ENCODE results near the gene BCAN. TPM values are rescaled to one million over a fixed set of nuclear protein-coding genes. Genes with fewer than 3 reads are reported as not detected.

The BCAN gene
- polyA plus RNA-seq, 4 donors = 0.36 to 1.9 TPM; not detected in 2

GRCh38 chr1:156704166-156704711 lies 62.3 kb downstream of the BCAN start:
- H3K9me3 ChIP-seq (ENCODE audit: control insufficient read depth in 2 of 2, insufficient read depth in 1 of 2, low read depth in 1 of 2, low read length in 1 of 2) = no peaks in the 10 kb centered on the region
- no peak overlapping the region for H3K27ac ChIP-seq (ENCODE audit: low read depth in 1 of 3, low read length in 2 of 3)
- FAIRE-seq (no peak), DNase-seq (no peak)
- peaks cover 8 to 42% (median 12%) of the 10 kb centered on the region in 3 donors for H3K4me1 ChIP-seq (ENCODE audit: control insufficient read depth in 3 of 3, insufficient read depth in 2 of 3, low read depth in 1 of 3, low read length in 2 of 3)
- H3K36me3 ChIP-seq (ENCODE audit: control insufficient read depth in 3 of 3, insufficient read depth in 2 of 3, low read depth in 1 of 3, low read length in 3 of 3) = peaks cover 0 to 14% (median 0%) of the 10 kb centered on the region in 3 donors
- H3K4me3 ChIP-seq (ENCODE audit: low read depth in 1 of 3, low read length in 3 of 3) = peak overlapping the region in 1 of 3 donors; percentile 47
- WGBS, 3 donors = 57 to 63% (median 62%) methylated on average over 10 of the region's 10 CpGs
- H3K27me3 ChIP-seq (ENCODE audit: control insufficient read depth in 3 of 3, insufficient read depth in 3 of 3, low read length in 3 of 3) = peaks cover 2 to 32% (median 6%) of the 10 kb centered on the region in 3 donors

DNA sequence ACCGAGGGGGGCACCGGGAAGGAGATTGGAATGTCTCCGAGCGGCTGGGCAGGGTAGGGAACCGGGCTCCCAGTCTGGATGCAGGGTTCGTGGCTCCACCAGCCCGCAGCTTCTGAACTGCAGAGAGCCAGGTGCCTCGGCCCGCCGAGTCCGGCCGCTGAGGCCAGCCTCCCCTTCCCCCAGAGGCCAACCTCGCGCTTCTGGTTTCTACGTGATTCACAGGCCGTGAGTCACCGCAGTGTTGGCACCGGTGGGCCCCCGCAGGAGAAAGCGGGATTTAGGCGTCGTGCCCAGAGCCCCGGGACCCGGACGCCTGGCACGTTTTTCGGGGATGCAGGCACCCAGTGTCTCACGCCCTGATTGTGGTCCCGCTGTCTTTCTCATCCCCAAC lies 63.0 kb downstream of the BCAN start:
- no peak overlapping the region for H3K27ac ChIP-seq (ENCODE audit: low read depth in 1 of 3, low read length in 2 of 3)

GRCh38 chr1:156705321-156705917 lies 63.5 kb downstream of the BCAN start, which contains the start of gene CRABP2:
Gene CRABP2 (minus strand): TSS chr1:156705583. CDS start chr1:156705446, 137 bp downstream.
- peaks cover 0 to 9% (median 0%) of the 10 kb centered on the region in 3 donors for H3K36me3 ChIP-seq (ENCODE audit: control insufficient read depth in 3 of 3, insufficient read depth in 2 of 3, low read depth in 1 of 3, low read length in 3 of 3)
- WGBS, 3 donors = 0 to 2% (median 1%) methylated on average over 37 to 42 of the region's 42 CpGs
- no peaks in the 10 kb centered on the region for H3K9me3 ChIP-seq (ENCODE audit: control insufficient read depth in 2 of 2, insufficient read depth in 1 of 2, low read depth in 1 of 2, low read length in 1 of 2)
- FAIRE-seq = no peak
- peaks cover 2 to 32% (median 6%) of the 10 kb centered on the region in 3 donors for H3K27me3 ChIP-seq (ENCODE audit: control insufficient read depth in 3 of 3, insufficient read depth in 3 of 3, low read length in 3 of 3)
- peak within 1 kb of the TSS in 2 of 3 donors; percentile 17 to 56 for H3K27ac ChIP-seq (ENCODE audit: low read depth in 1 of 3, low read length in 2 of 3)
- DNase-seq = peak in 1 of 2 donors; percentile 59
- peak within 1 kb of the TSS; percentile 20 to 47 (median 45) for H3K4me3 ChIP-seq (ENCODE audit: low read depth in 1 of 3, low read length in 3 of 3)
- H3K4me1 ChIP-seq (ENCODE audit: control insufficient read depth in 3 of 3, insufficient read depth in 2 of 3, low read depth in 1 of 3, low read length in 2 of 3) = peaks cover 8 to 42% (median 12%) of the 10 kb centered on the region in 3 donors

More for the DNA sequence above, 63.0 kb downstream of the BCAN start:
- peaks cover 2 to 32% (median 6%) of the 10 kb centered on the region in 3 donors for H3K27me3 ChIP-seq (ENCODE audit: control insufficient read depth in 3 of 3, insufficient read depth in 3 of 3, low read length in 3 of 3)
- H3K36me3 ChIP-seq (ENCODE audit: control insufficient read depth in 3 of 3, insufficient read depth in 2 of 3, low read depth in 1 of 3, low read length in 3 of 3) = peaks cover 0 to 12% (median 0%) of the 10 kb centered on the region in 3 donors
- H3K9me3 ChIP-seq (ENCODE audit: control insufficient read depth in 2 of 2, insufficient read depth in 1 of 2, low read depth in 1 of 2, low read length in 1 of 2) = no peaks in the 10 kb centered on the region
- peak in 1 of 2 donors; percentile 59 for DNase-seq
- no peak for FAIRE-seq
- H3K4me1 ChIP-seq (ENCODE audit: control insufficient read depth in 3 of 3, insufficient read depth in 2 of 3, low read depth in 1 of 3, low read length in 2 of 3) = peaks cover 8 to 42% (median 12%) of the 10 kb centered on the region in 3 donors
- H3K4me3 ChIP-seq (ENCODE audit: low read depth in 1 of 3, low read length in 3 of 3) = peak overlapping the region in 2 of 3 donors; percentile 15 to 47
- WGBS, 3 donors = 2 to 3% (median 2%) methylated on average over 26 to 29 of the region's 29 CpGs

DNA sequence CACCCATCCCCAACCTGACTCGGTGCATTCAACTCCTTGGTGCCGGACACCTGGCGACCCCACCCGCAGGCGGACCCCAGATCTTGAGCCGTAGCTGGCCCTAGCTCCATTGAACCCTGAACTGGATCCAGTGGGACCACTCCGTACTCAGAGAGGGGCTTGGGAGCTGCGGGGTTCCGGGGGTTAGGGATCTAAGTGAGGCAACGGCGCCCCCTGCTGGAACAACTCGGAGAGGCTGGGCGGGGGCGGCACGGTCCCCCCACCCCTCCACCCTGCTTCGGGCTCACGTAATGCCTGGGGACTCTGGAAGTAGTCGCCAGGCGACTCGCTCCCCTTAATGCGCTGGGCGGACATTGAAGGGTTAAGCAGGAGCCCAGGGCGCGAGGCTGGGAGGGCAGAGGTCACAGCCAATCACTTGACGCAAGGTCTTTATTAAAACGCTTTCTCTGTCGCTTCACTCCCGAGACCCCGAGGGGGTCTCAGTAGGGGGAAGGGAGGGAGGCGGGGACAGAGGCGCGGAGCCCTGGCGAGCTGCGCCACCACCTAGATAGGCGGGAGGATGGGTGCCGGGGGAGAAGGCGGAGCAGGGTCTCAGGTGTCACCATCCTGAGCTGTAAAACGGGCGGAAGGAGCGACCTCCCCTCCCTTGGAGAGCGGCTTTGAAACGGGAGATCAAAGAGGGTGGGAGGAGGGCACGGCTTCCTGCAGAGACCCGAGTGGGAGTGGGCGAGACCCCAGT lies 64.2 kb downstream of the BCAN start:
- H3K4me3 ChIP-seq (ENCODE audit: low read depth in 1 of 3, low read length in 3 of 3) = peak overlapping the region; percentile 20 to 47 (median 45)
- H3K4me1 ChIP-seq (ENCODE audit: control insufficient read depth in 3 of 3, insufficient read depth in 2 of 3, low read depth in 1 of 3, low read length in 2 of 3) = peaks cover 8 to 42% (median 12%) of the 10 kb centered on the region in 3 donors
- H3K27me3 ChIP-seq (ENCODE audit: control insufficient read depth in 3 of 3, insufficient read depth in 3 of 3, low read length in 3 of 3) = peaks cover 2 to 32% (median 6%) of the 10 kb centered on the region in 3 donors
- no peaks in the 10 kb centered on the region for H3K9me3 ChIP-seq (ENCODE audit: control insufficient read depth in 2 of 2, insufficient read depth in 1 of 2, low read depth in 1 of 2, low read length in 1 of 2)
- FAIRE-seq (no peak), DNase-seq (peak in 1 of 2 donors; percentile 81)
- H3K36me3 ChIP-seq (ENCODE audit: control insufficient read depth in 3 of 3, insufficient read depth in 2 of 3, low read depth in 1 of 3, low read length in 3 of 3) = peaks cover 0 to 5% (median 0%) of the 10 kb centered on the region in 3 donors
- peak overlapping the region in 2 of 3 donors; percentile 17 to 56 for H3K27ac ChIP-seq (ENCODE audit: low read depth in 1 of 3, low read length in 2 of 3)
- WGBS, 3 donors = 0 to 1% (median 0%) methylated on average over 39 to 45 of the region's 45 CpGs

- Histone ChIP-seq H3K27ac (ENCODE audit: low read depth in 1 of 3, low read length in 2 of 3) (peak overlapping the region in 1 of 3 donors; percentile 56), H3K4me1 (ENCODE audit: control insufficient read depth in 3 of 3, insufficient read depth in 2 of 3, low read depth in 1 of 3, low read length in 2 of 3) (peaks cover 8 to 42% (median 12%) of the 10 kb centered on the region in 3 donors), H3K36me3 (ENCODE audit: control insufficient read depth in 3 of 3, insufficient read depth in 2 of 3, low read depth in 1 of 3, low read length in 3 of 3) (peaks cover 0 to 2% (median 0%) of the 10 kb centered on the region in 3 donors), H3K9me3 (ENCODE audit: control insufficient read depth in 2 of 2, insufficient read depth in 1 of 2, low read depth in 1 of 2, low read length in 1 of 2) (no peaks in the 10 kb centered on the region), H3K4me3 (ENCODE audit: low read depth in 1 of 3, low read length in 3 of 3) (peak overlapping the region in 2 of 3 donors; percentile 45 to 47), H3K27me3 (ENCODE audit: control insufficient read depth in 3 of 3, insufficient read depth in 3 of 3, low read length in 3 of 3) (peaks cover 2 to 32% (median 6%) of the 10 kb centered on the region in 3 donors)
- 7 to 14% (median 10%) methylated on average over 24 to 29 of the region's 29 CpGs for WGBS, 3 donors
- DNase-seq (peak in 1 of 2 donors; percentile 60), FAIRE-seq (no peak)
Observed at GRCh38 chr1:156706657-156707416, 64.9 kb downstream of the BCAN start.

GRCh38 chr1:156707417-156708217 lies 65.7 kb downstream of the BCAN start:
- FAIRE-seq (no peak), DNase-seq (no peak)
- H3K27me3 ChIP-seq (ENCODE audit: control insufficient read depth in 3 of 3, insufficient read depth in 3 of 3, low read length in 3 of 3) = peaks cover 2 to 32% (median 6%) of the 10 kb centered on the region in 3 donors
- H3K4me3 ChIP-seq (ENCODE audit: low read depth in 1 of 3, low read length in 3 of 3) = no peak overlapping the region
- no peaks in the 10 kb centered on the region for H3K9me3 ChIP-seq (ENCODE audit: control insufficient read depth in 2 of 2, insufficient read depth in 1 of 2, low read depth in 1 of 2, low read length in 1 of 2)
- peaks cover 8 to 42% (median 12%) of the 10 kb centered on the region in 3 donors for H3K4me1 ChIP-seq (ENCODE audit: control insufficient read depth in 3 of 3, insufficient read depth in 2 of 3, low read depth in 1 of 3, low read length in 2 of 3)
- peaks cover 0 to 7% (median 0%) of the 10 kb centered on the region in 3 donors for H3K36me3 ChIP-seq (ENCODE audit: control insufficient read depth in 3 of 3, insufficient read depth in 2 of 3, low read depth in 1 of 3, low read length in 3 of 3)
- 55 to 75% (median 61%) methylated on average over 8 of the region's 8 CpGs for WGBS, 3 donors
- peak overlapping the region in 1 of 3 donors; percentile 56 for H3K27ac ChIP-seq (ENCODE audit: low read depth in 1 of 3, low read length in 2 of 3)

- peaks cover 2 to 31% (median 6%) of the 10 kb centered on the region in 3 donors for H3K27me3 ChIP-seq (ENCODE audit: control insufficient read depth in 3 of 3, insufficient read depth in 3 of 3, low read length in 3 of 3)
- H3K4me1 ChIP-seq (ENCODE audit: control insufficient read depth in 3 of 3, insufficient read depth in 2 of 3, low read depth in 1 of 3, low read length in 2 of 3) = peaks cover 8 to 42% (median 12%) of the 10 kb centered on the region in 3 donors
- peak overlapping the region in 1 of 3 donors; percentile 56 for H3K27ac ChIP-seq (ENCODE audit: low read depth in 1 of 3, low read length in 2 of 3)
- no peaks in the 10 kb centered on the region for H3K9me3 ChIP-seq (ENCODE audit: control insufficient read depth in 2 of 2, insufficient read depth in 1 of 2, low read depth in 1 of 2, low read length in 1 of 2)
- H3K36me3 ChIP-seq (ENCODE audit: control insufficient read depth in 3 of 3, insufficient read depth in 2 of 3, low read depth in 1 of 3, low read length in 3 of 3) = peaks cover 0 to 7% (median 0%) of the 10 kb centered on the region in 3 donors
- 44 to 60% (median 47%) methylated on average over 4 of the region's 4 CpGs for WGBS, 3 donors
- DNase-seq (peak in 1 of 2 donors; percentile 31), FAIRE-seq (no peak)
- H3K4me3 ChIP-seq (ENCODE audit: low read depth in 1 of 3, low read length in 3 of 3) = no peak overlapping the region
Observed at GRCh38 chr1:156708218-156708661, 66.3 kb downstream of the BCAN start.

All from small intestine (tissue), 7 donors.